OCI-LY7 (cell line): Measurements from ENCODE around the gene RPGRIP1. TPM values are rescaled to one million over a fixed set of nuclear protein-coding genes. Genes with fewer than 3 reads are reported as not detected.

Experiments used
- BruUV-seq: library from RNA; stranded (reverse); fragments of 400-500 nt; replicated peaks from 2 replicates; lab custom pipeline; 2021; lab: Mats Ljungman, UMichigan
- CTCF ChIA-PET: fragments of 300-600 bp; sonication (Branson Sonifier 250); formaldehyde crosslinking; loops from one replicate; lab custom pipeline; 2022; ENCODE audit warnings: antibody characterized with exemption; ENCODE audit not compliant: unreplicated experiment; lab: Charles Lee
- POLR2A ChIA-PET: fragments of 300-600 bp; sonication (Branson Sonifier 250); formaldehyde crosslinking; loops from one replicate; lab custom pipeline; 2022; ENCODE audit warnings: antibody characterized with exemption; lab: Charles Lee
- DNase-seq: peaks from one replicate; pipeline ENCODE4 v3.0.0-alpha.2; 2015; ENCODE audit warnings: low spot score
- H2AFZ ChIP-seq: fragments of 200-600 bp; sonication (generic), shearing (Covaris generic); 2 replicates; pipeline ENCODE4 v1.6.1; 2014; ENCODE audit warnings: mild to moderate bottlenecking, antibody characterized with exemption, low read length, moderate library complexity
- H3K27ac ChIP-seq: fragments of 200-600 bp; sonication (generic); 2 replicates; pipeline ENCODE4 v1.5.1; 2014; ENCODE audit warnings: mixed run types, low read depth, mild to moderate bottlenecking, moderate library complexity, low read length, inconsistent platforms; ENCODE audit not compliant: poor library complexity, severe bottlenecking
- H3K36me3 ChIP-seq: fragments of 200-600 bp; sonication (generic); 2 replicates; pipeline ENCODE4 v1.6.1; 2014; ENCODE audit warnings: mild to moderate bottlenecking, antibody characterized with exemption, low read length, moderate library complexity, mixed read lengths; ENCODE audit not compliant: insufficient read depth
- H3K4me1 ChIP-seq: fragments of 200-600 bp; sonication (generic); 2 replicates; pipeline ENCODE4 v1.5.1; 2014; ENCODE audit warnings: mild to moderate bottlenecking, low read length; ENCODE audit not compliant: insufficient read depth, poor library complexity, severe bottlenecking
- H3K4me2 ChIP-seq: fragments of 200-600 bp; sonication (generic); 2 replicates; pipeline ENCODE4 v1.6.1; 2014; ENCODE audit warnings: mild to moderate bottlenecking, low read length
- H3K4me3 ChIP-seq: fragments of 200-600 bp; sonication (generic); 2 replicates; pipeline ENCODE4 v1.5.1; 2014; ENCODE audit warnings: mild to moderate bottlenecking, low read depth, low read length; ENCODE audit not compliant: poor library complexity, severe bottlenecking
- H3K79me2 ChIP-seq: fragments of 200-600 bp; sonication (generic); 2 replicates; pipeline ENCODE4 v1.6.1; 2016; ENCODE audit warnings: low read depth, mild to moderate bottlenecking, low read length, moderate library complexity, mixed read lengths; ENCODE audit not compliant: insufficient read depth
- H3K9me2 ChIP-seq: fragments of 200-600 bp; sonication (generic); 2 replicates; pipeline ENCODE4 v1.6.1; 2016; ENCODE audit warnings: mild to moderate bottlenecking, low read length, mixed read lengths; ENCODE audit not compliant: insufficient read depth
- H3K9me3 ChIP-seq: fragments of 200-600 bp; sonication (generic); 2 replicates; pipeline ENCODE4 v1.6.1; 2014; ENCODE audit warnings: mild to moderate bottlenecking, mixed run types, low read length, mixed read lengths
- H4K20me1 ChIP-seq: fragments of 200-600 bp; sonication (generic); 2 replicates; pipeline ENCODE4 v1.6.1; 2014; ENCODE audit warnings: mild to moderate bottlenecking, antibody characterized with exemption, low read length, moderate library complexity, mixed read lengths; ENCODE audit not compliant: insufficient read depth
- CTCF ChIP-seq: fragments of 200-600 bp; sonication (generic); conservative IDR thresholded peaks from 2 replicates; pipeline ENCODE4 v1.5.1; 2014; ENCODE audit warnings: mild to moderate bottlenecking, antibody characterized with exemption, low read length, moderate library complexity, mixed read lengths
- EZH2phosphoT487 ChIP-seq: fragments of 200-600 bp; sonication (generic); IDR thresholded peaks from 2 replicates; pipeline ENCODE4 v1.6.1; 2018; ENCODE audit warnings: low read depth, borderline replicate concordance, mild to moderate bottlenecking, mixed run types, antibody characterized with exemption, low read length, moderate library complexity, mixed read lengths
- intact Hi-C: fragments of 100-400 bp; cut with micrococcal nuclease; formaldehyde crosslinking; loops from one replicate; pipeline ENCODE4 v1.10.0; 2022; ENCODE audit not compliant: unreplicated experiment
- total RNA-seq, 2 experiments: library from RNA; depleted of rRNA in 1 of 2; stranded (reverse); fragments of >200 nt in 1 of 2; shearing (Covaris generic) in 1 of 2; gene quantifications; 2 replicates each; pipeline ENCODE4 v1.2.3, GENCODE V29; 2014 to 2022

RPGRIP1 gene
- total RNA-seq, 2 experiments from 2014 or later = 0.13 to 0.51 TPM

- BruUV-seq = TSS peak; percentile 96
- H3K27ac ChIP-seq = peak overlapping the region; percentile 36
- no peaks in the 10 kb centered on the region for H3K36me3 ChIP-seq
- TF ChIP-seq CTCF = no peak
- no peak for TF ChIP-seq EZH2phosphoT487
- no peaks in the 10 kb centered on the region for H3K9me2 ChIP-seq
- peak overlapping the region; percentile 60 for H3K4me2 ChIP-seq
- H3K4me3 ChIP-seq = peak overlapping the region; percentile 49
- intact Hi-C loops = no loop called here
- H3K9me3 ChIP-seq = no peaks in the 10 kb centered on the region
- H4K20me1 ChIP-seq = no peaks in the 10 kb centered on the region
- DNase-seq = no peak
- peaks cover 22% of the 10 kb centered on the region for H3K4me1 ChIP-seq
- POLR2A ChIA-PET = interaction anchor here (1.7 kb wide), 1 partner anchor 17 kb away, joined by 4 read pairs; no protein-coding TSS in a partner anchor
- H2AFZ ChIP-seq = peak overlapping the region; percentile 91
- H3K79me2 ChIP-seq = no peaks in the 10 kb centered on the region
- CTCF ChIA-PET = no interaction called here
Measured at GRCh38 chr14:21308132-21308478, 28.2 kb downstream of the RPGRIP1 start.

DNA sequence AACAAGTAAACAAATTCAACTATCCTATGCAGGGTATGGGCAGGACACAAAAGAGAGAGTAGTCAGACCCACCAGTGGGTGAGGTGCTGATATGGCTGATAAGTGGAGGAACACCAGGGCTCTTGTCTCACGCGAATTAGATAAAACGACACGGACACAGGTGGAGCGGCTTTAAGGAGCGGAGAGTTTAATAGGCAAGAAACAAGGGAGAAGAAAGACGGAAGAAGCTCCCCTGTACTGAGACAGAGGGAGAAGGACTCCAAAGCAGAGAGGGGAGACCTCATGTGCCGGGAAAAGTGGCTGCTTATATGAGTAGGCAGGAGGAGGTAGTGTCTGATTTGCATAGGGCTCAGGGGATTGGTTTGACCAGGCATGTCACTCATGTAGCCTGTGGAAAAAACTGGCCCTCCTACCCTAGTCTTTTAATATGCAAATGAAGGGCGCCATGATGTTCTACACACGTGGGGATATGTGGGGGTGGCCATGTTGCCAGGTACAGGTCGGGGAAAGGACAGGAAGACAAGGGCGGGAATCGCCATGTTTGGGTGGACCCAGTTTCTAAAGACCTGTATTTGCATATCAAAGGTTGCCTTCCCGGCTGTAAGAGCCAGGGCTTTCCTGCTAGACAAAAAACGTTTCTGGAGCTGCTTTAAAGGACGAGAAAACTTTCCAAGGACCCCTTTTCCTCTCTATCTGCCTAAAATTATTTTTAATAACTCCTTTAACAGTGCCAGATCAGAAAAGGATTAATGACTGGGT, 28.8 kb downstream of the RPGRIP1 start:
- Histone ChIP-seq H3K79me2 (no peaks in the 10 kb centered on the region), H3K27ac (peak overlapping the region; percentile 60), H3K4me2 (peak overlapping the region; percentile 75), H3K4me1 (peaks cover 22% of the 10 kb centered on the region), H3K9me2 (no peaks in the 10 kb centered on the region), H3K4me3 (peak overlapping the region; percentile 56), H4K20me1 (no peaks in the 10 kb centered on the region), H2AFZ (peak overlapping the region; percentile 91), H3K36me3 (no peaks in the 10 kb centered on the region), H3K9me3 (no peaks in the 10 kb centered on the region)
- ChIA-PET POLR2A (interaction anchor here (0.8 to 1.5 kb wide), 6 partner anchors 9 to 74 kb away, joined by 3 to 7 read pairs (median 4); no protein-coding TSS in a partner anchor), CTCF (interaction anchor here (0.5 to 0.8 kb wide), 3 partner anchors 29 to 147 kb away, joined by 3 read pairs; partner anchors contain the start of genes CHD8 and RPGRIP1)
- TF ChIP-seq CTCF (no peak), EZH2phosphoT487 (no peak)
- no TSS peak for BruUV-seq
- intact Hi-C loops = no loop called here
- peak; percentile 94 for DNase-seq

GRCh38 chr14:21309238-21309636, 29.4 kb downstream of the RPGRIP1 start:
- no TSS peak for BruUV-seq
- intact Hi-C loops = no loop called here
- no peaks in the 10 kb centered on the region for H3K9me2 ChIP-seq
- TF ChIP-seq CTCF (no peak), EZH2phosphoT487 (no peak)
- no peaks in the 10 kb centered on the region for H3K79me2 ChIP-seq
- peaks cover 22% of the 10 kb centered on the region for H3K4me1 ChIP-seq
- ChIA-PET POLR2A (interaction anchor here (0.7 to 1.5 kb wide), 7 partner anchors 8 to 73 kb away, joined by 3 to 7 read pairs (median 4); no protein-coding TSS in a partner anchor), CTCF (interaction anchor here (0.5 to 0.8 kb wide), 3 partner anchors 29 to 146 kb away, joined by 3 read pairs; partner anchors contain the start of genes CHD8 and RPGRIP1)
- H2AFZ ChIP-seq = peak overlapping the region; percentile 91
- no peaks in the 10 kb centered on the region for H3K9me3 ChIP-seq
- no peaks in the 10 kb centered on the region for H3K36me3 ChIP-seq
- H4K20me1 ChIP-seq = no peaks in the 10 kb centered on the region
- H3K4me3 ChIP-seq = peak overlapping the region; percentile 56
- H3K4me2 ChIP-seq = peak overlapping the region; percentile 75
- peak overlapping the region; percentile 60 for H3K27ac ChIP-seq
- peak; percentile 11 for DNase-seq
